ENCODE results near the gene ADNP. TPM values are rescaled to one million over a fixed set of nuclear protein-coding genes. Genes with fewer than 3 reads are reported as not detected.

Gene ADNP
- total and polyA plus RNA-seq, 2 experiments from 2014 or later = 95.0 to 106 TPM

- H3K4me3 ChIP-seq = no peak overlapping the region
- no peaks in the 10 kb centered on the region for H3K9me2 ChIP-seq (ENCODE audit: insufficient read depth)
- no peaks in the 10 kb centered on the region for H3K4me1 ChIP-seq (ENCODE audit: insufficient read depth)
- no peaks in the 10 kb centered on the region for H3K4me1 Mint-ChIP-seq
- H3K9me3 Mint-ChIP-seq = no peaks in the 10 kb centered on the region
- peaks cover 4% of the 10 kb centered on the region; the same call in 1 of the 2 replicates for H3F3A ChIP-seq (replicated peaks; ENCODE audit: low read depth)
- no peaks in the 10 kb centered on the region for H3K27me3 ChIP-seq (ENCODE audit: insufficient read depth)
- H3K4me2 ChIP-seq = no peak overlapping the region
- peaks cover 48% of the 10 kb centered on the region for H3K36me3 ChIP-seq (ENCODE audit: insufficient read depth)
- H3K4me3 Mint-ChIP-seq = no peak overlapping the region
- no peak overlapping the region for H2AFZ ChIP-seq
- no peak for ATAC-seq
- no peak overlapping the region for H3K27ac Mint-ChIP-seq
- no peak for DNase-seq (ENCODE audit: low spot score)
- peaks cover 65% of the 10 kb centered on the region for H3K36me3 Mint-ChIP-seq (ENCODE audit: low read depth)
- H3K27me3 Mint-ChIP-seq (ENCODE audit: insufficient read depth, low read depth, poor library complexity) = peaks cover 4% of the 10 kb centered on the region
- TF ChIP-seq ZNF462 (CRISPR knock-in tag; IDR thresholded peaks at IDR 0.05) = no peak
- TF ChIP-seq CREB1 (CRISPR knock-in tag; IDR thresholded peaks at IDR 0.05; ENCODE audit: low read depth) = no peak
- TF ChIP-seq EZH2phosphoT487 (IDR thresholded peaks at IDR 0.05; ENCODE audit: unreplicated experiment) = no peak
- no peak for TF ChIP-seq POLR2AphosphoS5 (IDR thresholded peaks at IDR 0.05; ENCODE audit: low read depth)
- H4K20me1 ChIP-seq (replicated peaks; ENCODE audit: insufficient read depth) = peaks cover 28% of the 10 kb centered on the region
- no peaks in the 10 kb centered on the region; the same call in 1 of the 2 replicates for H3K79me2 ChIP-seq (replicated peaks; ENCODE audit: insufficient read depth)
- no peak overlapping the region for H3K27ac ChIP-seq (ENCODE audit: low read depth)
Observed at GRCh38 chr20:50943069-50943468, 11.8 kb upstream of the ADNP start.

DNA sequence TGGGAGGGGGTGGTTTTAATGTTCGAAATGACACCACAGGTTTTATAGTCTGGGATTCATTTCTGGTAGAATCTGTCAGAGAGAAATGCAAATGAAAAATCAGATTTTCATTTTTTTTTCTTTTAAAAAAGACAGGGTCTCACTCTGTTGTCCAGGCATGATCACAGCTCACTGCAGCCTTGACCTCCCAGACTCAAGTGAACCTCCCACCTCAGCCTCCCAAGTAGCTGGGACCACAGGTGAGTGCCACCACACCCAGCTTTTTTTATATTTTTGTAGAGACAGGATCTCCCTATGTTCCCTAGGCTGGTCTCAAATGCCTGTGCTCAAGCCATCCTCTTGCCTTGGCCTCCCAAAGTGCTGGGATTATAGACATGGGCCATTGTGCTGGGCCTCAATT lies 2.4 kb upstream of the ADNP start:
- Mint-ChIP-seq H3K4me1 (peaks cover 18% of the 10 kb centered on the region), H3K27ac (no peak overlapping the region), H3K4me3 (no peak overlapping the region), H3K27me3 (ENCODE audit: insufficient read depth, low read depth, poor library complexity) (peaks cover 18% of the 10 kb centered on the region), H3K36me3 (ENCODE audit: low read depth) (peaks cover 69% of the 10 kb centered on the region), H3K9me3 (peaks cover 7% of the 10 kb centered on the region; the same call in 2 of the 3 replicates)
- Histone ChIP-seq H3K9me2 (ENCODE audit: insufficient read depth) (no peaks in the 10 kb centered on the region), H3K79me2 (replicated peaks; ENCODE audit: insufficient read depth) (peaks cover 15% of the 10 kb centered on the region), H3K4me3 (no peak overlapping the region), H2AFZ (no peak overlapping the region), H4K20me1 (replicated peaks; ENCODE audit: insufficient read depth) (peaks cover 6% of the 10 kb centered on the region), H3K4me1 (ENCODE audit: insufficient read depth) (peaks cover 13% of the 10 kb centered on the region), H3K27me3 (ENCODE audit: insufficient read depth) (no peaks in the 10 kb centered on the region), H3K27ac (ENCODE audit: low read depth) (no peak overlapping the region), H3F3A (replicated peaks; ENCODE audit: low read depth) (0 out of 2 replicates have a peak, but pooled peaks cover 7% of the 10 kb centered on the region), H3K36me3 (ENCODE audit: insufficient read depth) (peaks cover 16% of the 10 kb centered on the region; the same call in 1 of the 2 replicates), H3K4me2 (no peak overlapping the region)
- DNase-seq (ENCODE audit: low spot score) (no peak), ATAC-seq (no peak)
- TF ChIP-seq ZNF114 (CRISPR knock-in tag; IDR thresholded peaks at IDR 0.05) (no peak), EZH2 (IDR thresholded peaks at IDR 0.05; ENCODE audit: low read depth, unreplicated experiment) (no peak), ZNF331 (CRISPR knock-in tag; IDR thresholded peaks at IDR 0.05; ENCODE audit: low read depth) (no peak)
- TF ChIP-seq, protein P1, sequence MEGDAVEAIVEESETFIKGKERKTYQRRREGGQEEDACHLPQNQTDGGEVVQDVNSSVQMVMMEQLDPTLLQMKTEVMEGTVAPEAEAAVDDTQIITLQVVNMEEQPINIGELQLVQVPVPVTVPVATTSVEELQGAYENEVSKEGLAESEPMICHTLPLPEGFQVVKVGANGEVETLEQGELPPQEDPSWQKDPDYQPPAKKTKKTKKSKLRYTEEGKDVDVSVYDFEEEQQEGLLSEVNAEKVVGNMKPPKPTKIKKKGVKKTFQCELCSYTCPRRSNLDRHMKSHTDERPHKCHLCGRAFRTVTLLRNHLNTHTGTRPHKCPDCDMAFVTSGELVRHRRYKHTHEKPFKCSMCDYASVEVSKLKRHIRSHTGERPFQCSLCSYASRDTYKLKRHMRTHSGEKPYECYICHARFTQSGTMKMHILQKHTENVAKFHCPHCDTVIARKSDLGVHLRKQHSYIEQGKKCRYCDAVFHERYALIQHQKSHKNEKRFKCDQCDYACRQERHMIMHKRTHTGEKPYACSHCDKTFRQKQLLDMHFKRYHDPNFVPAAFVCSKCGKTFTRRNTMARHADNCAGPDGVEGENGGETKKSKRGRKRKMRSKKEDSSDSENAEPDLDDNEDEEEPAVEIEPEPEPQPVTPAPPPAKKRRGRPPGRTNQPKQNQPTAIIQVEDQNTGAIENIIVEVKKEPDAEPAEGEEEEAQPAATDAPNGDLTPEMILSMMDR (conservative IDR thresholded peaks at IDR 0.05; ENCODE audit: low read depth in 2 of 2) = no peak
- TF ChIP-seq, protein P2, sequence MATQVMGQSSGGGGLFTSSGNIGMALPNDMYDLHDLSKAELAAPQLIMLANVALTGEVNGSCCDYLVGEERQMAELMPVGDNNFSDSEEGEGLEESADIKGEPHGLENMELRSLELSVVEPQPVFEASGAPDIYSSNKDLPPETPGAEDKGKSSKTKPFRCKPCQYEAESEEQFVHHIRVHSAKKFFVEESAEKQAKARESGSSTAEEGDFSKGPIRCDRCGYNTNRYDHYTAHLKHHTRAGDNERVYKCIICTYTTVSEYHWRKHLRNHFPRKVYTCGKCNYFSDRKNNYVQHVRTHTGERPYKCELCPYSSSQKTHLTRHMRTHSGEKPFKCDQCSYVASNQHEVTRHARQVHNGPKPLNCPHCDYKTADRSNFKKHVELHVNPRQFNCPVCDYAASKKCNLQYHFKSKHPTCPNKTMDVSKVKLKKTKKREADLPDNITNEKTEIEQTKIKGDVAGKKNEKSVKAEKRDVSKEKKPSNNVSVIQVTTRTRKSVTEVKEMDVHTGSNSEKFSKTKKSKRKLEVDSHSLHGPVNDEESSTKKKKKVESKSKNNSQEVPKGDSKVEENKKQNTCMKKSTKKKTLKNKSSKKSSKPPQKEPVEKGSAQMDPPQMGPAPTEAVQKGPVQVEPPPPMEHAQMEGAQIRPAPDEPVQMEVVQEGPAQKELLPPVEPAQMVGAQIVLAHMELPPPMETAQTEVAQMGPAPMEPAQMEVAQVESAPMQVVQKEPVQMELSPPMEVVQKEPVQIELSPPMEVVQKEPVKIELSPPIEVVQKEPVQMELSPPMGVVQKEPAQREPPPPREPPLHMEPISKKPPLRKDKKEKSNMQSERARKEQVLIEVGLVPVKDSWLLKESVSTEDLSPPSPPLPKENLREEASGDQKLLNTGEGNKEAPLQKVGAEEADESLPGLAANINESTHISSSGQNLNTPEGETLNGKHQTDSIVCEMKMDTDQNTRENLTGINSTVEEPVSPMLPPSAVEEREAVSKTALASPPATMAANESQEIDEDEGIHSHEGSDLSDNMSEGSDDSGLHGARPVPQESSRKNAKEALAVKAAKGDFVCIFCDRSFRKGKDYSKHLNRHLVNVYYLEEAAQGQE (IDR thresholded peaks at IDR 0.05; ENCODE audit: unreplicated experiment) = no peak
